ENCODE data around the gene CDCP2.

CDCP2 gene

GRCh38 chr1:54132495-54132894, 20.3 kb downstream of the CDCP2 start:
- no peak; the same call in 1 of the 3 replicates for ATAC-seq
- no peak for TF ChIP-seq ESRRG (CRISPR knock-in tag; IDR thresholded peaks at IDR 0.05)
- no peak for TF ChIP-seq OSR1 (CRISPR knock-in tag; IDR thresholded peaks at IDR 0.05)

GRCh38 chr1:54131419-54131818, 21.4 kb downstream of the CDCP2 start:
- ATAC-seq: no peak
- TF ChIP-seq, protein P1, sequence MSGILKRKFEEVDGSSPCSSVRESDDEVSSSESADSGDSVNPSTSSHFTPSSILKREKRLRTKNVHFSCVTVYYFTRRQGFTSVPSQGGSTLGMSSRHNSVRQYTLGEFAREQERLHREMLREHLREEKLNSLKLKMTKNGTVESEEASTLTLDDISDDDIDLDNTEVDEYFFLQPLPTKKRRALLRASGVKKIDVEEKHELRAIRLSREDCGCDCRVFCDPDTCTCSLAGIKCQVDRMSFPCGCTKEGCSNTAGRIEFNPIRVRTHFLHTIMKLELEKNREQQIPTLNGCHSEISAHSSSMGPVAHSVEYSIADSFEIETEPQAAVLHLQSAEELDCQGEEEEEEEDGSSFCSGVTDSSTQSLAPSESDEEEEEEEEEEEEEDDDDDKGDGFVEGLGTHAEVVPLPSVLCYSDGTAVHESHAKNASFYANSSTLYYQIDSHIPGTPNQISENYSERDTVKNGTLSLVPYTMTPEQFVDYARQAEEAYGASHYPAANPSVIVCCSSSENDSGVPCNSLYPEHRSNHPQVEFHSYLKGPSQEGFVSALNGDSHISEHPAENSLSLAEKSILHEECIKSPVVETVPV (CRISPR knock-in tag; IDR thresholded peaks at IDR 0.05): no peak
- TF ChIP-seq GLIS3 (CRISPR knock-in tag; IDR thresholded peaks at IDR 0.05): no peak
- no peak for TF ChIP-seq ZFP3 (CRISPR knock-in tag; IDR thresholded peaks at IDR 0.05)
- no peak for TF ChIP-seq ISL1 (CRISPR knock-in tag; IDR thresholded peaks at IDR 0.05)
- TF ChIP-seq TSHZ2 (CRISPR knock-in tag; IDR thresholded peaks at IDR 0.05): no peak
- TF ChIP-seq, protein P2, sequence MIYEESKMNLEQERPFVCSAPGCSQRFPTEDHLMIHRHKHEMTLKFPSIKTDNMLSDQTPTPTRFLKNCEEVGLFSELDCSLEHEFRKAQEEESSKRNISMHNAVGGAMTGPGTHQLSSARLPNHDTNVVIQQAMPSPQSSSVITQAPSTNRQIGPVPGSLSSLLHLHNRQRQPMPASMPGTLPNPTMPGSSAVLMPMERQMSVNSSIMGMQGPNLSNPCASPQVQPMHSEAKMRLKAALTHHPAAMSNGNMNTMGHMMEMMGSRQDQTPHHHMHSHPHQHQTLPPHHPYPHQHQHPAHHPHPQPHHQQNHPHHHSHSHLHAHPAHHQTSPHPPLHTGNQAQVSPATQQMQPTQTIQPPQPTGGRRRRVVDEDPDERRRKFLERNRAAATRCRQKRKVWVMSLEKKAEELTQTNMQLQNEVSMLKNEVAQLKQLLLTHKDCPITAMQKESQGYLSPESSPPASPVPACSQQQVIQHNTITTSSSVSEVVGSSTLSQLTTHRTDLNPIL (CRISPR knock-in tag; IDR thresholded peaks at IDR 0.05; ENCODE audit: low read depth): no peak
- no peak for TF ChIP-seq ZNF565 (CRISPR knock-in tag; conservative IDR thresholded peaks at IDR 0.05; ENCODE audit: low read depth)
- no peak for TF ChIP-seq RARB (CRISPR knock-in tag; IDR thresholded peaks at IDR 0.05)
- TF ChIP-seq ARNTL (CRISPR knock-in tag; IDR thresholded peaks at IDR 0.05; ENCODE audit: borderline replicate concordance, low read depth): no peak
- TF ChIP-seq TCF4 (CRISPR knock-in tag; IDR thresholded peaks at IDR 0.05; ENCODE audit: borderline replicate concordance): no peak
- TF ChIP-seq OSR1 (CRISPR knock-in tag; IDR thresholded peaks at IDR 0.05): no peak
- TF ChIP-seq, protein P3, sequence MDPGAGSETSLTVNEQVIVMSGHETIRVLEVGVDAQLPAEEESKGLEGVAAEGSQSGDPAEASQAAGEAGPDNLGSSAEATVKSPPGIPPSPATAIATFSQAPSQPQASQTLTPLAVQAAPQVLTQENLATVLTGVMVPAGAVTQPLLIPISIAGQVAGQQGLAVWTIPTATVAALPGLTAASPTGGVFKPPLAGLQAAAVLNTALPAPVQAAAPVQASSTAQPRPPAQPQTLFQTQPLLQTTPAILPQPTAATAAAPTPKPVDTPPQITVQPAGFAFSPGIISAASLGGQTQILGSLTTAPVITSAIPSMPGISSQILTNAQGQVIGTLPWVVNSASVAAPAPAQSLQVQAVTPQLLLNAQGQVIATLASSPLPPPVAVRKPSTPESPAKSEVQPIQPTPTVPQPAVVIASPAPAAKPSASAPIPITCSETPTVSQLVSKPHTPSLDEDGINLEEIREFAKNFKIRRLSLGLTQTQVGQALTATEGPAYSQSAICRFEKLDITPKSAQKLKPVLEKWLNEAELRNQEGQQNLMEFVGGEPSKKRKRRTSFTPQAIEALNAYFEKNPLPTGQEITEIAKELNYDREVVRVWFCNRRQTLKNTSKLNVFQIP (CRISPR knock-in tag; IDR thresholded peaks at IDR 0.05; ENCODE audit: borderline replicate concordance, low read depth): no peak
- TF ChIP-seq ZC3H10 (CRISPR knock-in tag; IDR thresholded peaks at IDR 0.05): no peak
- TF ChIP-seq BACH2 (CRISPR knock-in tag; IDR thresholded peaks at IDR 0.05; ENCODE audit: borderline replicate concordance): no peak
- no peak for TF ChIP-seq ZNF8 (CRISPR knock-in tag; IDR thresholded peaks at IDR 0.05)
- TF ChIP-seq SNAI2 (CRISPR knock-in tag; IDR thresholded peaks at IDR 0.05): no peak
- no peak for TF ChIP-seq ZNF70 (CRISPR knock-in tag; IDR thresholded peaks at IDR 0.05)
- TF ChIP-seq PATZ1 (CRISPR knock-in tag; IDR thresholded peaks at IDR 0.05; ENCODE audit: borderline replicate concordance): no peak
- no peak for TF ChIP-seq ZFP30 (CRISPR knock-in tag; IDR thresholded peaks at IDR 0.05)
- TF ChIP-seq ESRRG (CRISPR knock-in tag; IDR thresholded peaks at IDR 0.05): no peak

GRCh38 chr1:54129858-54130257, 22.9 kb downstream of the CDCP2 start:
- ATAC-seq: no peak

More at GRCh38 chr1:54129858-54130257, 22.9 kb downstream of the CDCP2 start:
- TF ChIP-seq GLIS3 (CRISPR knock-in tag; IDR thresholded peaks at IDR 0.05) (no peak), TOX (CRISPR knock-in tag; IDR thresholded peaks at IDR 0.05; ENCODE audit: borderline replicate concordance) (no peak), ZFP3 (CRISPR knock-in tag; IDR thresholded peaks at IDR 0.05) (no peak)

All from SK-N-SH treated with all-trans-retinoic acid at 6 μM for 48 hours (cell line).